ENCODE results near the gene ZNF708. TPM values are rescaled to one million over a fixed set of nuclear protein-coding genes. Genes with fewer than 3 reads are reported as not detected.
"Not testable (repeated sequence)": the region's sequence is repeated elsewhere in the genome, so short reads cannot be mapped to it uniquely, and the experiment has no call there.

The ZNF708 gene
- total RNA-seq, 2 donors from 2014 or later = 15.7 to 19.6 TPM

- peaks cover 12% of the 10 kb centered on the region for H3K36me3 Mint-ChIP-seq
- not testable (repeated sequence) for H3K27me3 Mint-ChIP-seq; H3K4me3 Mint-ChIP-seq; H3K9me3 Mint-ChIP-seq; ATAC-seq; DNase-seq (ENCODE audit: low spot score)
- peak overlapping the region in 1 of 2 donors; percentile 67 for H3K27ac Mint-ChIP-seq
- H3K4me1 Mint-ChIP-seq (ENCODE audit: low read depth in 2 of 2) = peaks cover 16 to 35% of the 10 kb centered on the region in 2 donors
Measured at GRCh38 chr19:21312807-21313206, 16.4 kb downstream of the ZNF708 start.

GRCh38 chr19:21308773-21309172 lies 20.4 kb downstream of the ZNF708 start:
- Mint-ChIP-seq H3K27ac (peak overlapping the region in 1 of 2 donors; percentile 68), H3K4me1 (ENCODE audit: low read depth in 2 of 2) (peaks cover 5 to 18% of the 10 kb centered on the region in 2 donors), H3K9me3 (no peaks in the 10 kb centered on the region), H3K27me3 (no peaks in the 10 kb centered on the region), H3K4me3 (no peak overlapping the region), H3K36me3 (peaks cover 16% of the 10 kb centered on the region)
- ATAC-seq = no peak
- no peak for DNase-seq (ENCODE audit: low spot score)

DNA sequence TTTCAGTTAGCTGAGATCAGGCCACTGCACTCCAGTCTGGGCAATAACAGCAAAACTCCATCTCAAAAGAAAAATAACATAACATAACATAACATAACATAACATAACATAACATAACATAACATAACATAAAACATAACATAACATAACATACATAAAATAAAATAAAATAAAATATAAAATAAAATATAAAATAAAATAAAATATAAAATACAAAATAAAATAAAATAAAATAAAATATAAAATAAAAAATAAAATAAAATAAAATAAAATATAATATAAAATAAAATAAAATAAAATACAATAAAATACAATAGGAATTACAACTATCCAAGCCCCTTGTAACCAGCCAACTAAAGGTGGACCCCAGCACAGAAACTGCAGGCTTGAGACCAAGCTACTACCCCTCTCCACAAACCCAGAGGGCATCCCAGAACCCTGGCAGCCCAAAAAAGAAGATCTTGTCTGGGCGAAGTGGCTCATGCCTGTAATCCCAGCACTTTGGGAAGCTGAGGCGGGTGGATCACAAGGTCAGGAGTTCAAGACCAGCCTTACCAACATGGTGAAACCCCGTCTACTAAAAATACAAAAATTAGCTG lies 22.2 kb downstream of the ZNF708 start:
- not testable (repeated sequence) for H3K27me3 Mint-ChIP-seq, H3K9me3 Mint-ChIP-seq
- peaks cover 16% of the 10 kb centered on the region for H3K36me3 Mint-ChIP-seq

GRCh38 chr19:21293768-21294167 lies 35.4 kb downstream of the ZNF708 start:
- H3K27me3 Mint-ChIP-seq; H3K4me1 Mint-ChIP-seq (ENCODE audit: low read depth in 2 of 2); H3K4me3 Mint-ChIP-seq; DNase-seq (ENCODE audit: low spot score); ATAC-seq; H3K27ac Mint-ChIP-seq: not testable (repeated sequence)
- Mint-ChIP-seq H3K36me3 (peaks cover 59% of the 10 kb centered on the region), H3K9me3 (peaks cover 13% of the 10 kb centered on the region)

More for the DNA sequence above, 22.2 kb downstream of the ZNF708 start:
- not testable (repeated sequence) for H3K27ac Mint-ChIP-seq; ATAC-seq; DNase-seq (ENCODE audit: low spot score); H3K4me3 Mint-ChIP-seq
- H3K4me1 Mint-ChIP-seq (ENCODE audit: low read depth in 2 of 2) = peaks cover 5 to 11% of the 10 kb centered on the region in 2 donors

DNA sequence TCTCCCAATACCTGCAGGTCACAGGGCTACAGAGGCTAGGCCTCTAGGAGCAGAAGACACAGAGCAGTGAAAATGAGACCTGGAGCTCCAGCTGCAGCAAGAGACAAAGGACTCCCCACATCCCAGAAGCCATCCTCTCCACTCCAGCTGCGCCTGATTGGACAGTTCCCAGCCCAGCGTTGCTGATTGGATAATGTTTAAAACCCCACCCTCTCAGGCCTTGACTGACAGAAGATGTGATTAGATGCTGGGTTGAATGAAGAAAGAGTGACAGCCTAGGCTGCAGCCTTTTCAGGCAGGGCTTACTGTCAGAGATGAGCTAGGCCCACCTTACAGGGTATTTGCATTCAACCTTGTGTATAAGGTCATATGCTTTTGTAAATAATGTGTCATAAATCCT lies 59.4 kb downstream of the ZNF708 start:
- Mint-ChIP-seq H3K4me1 (ENCODE audit: low read depth in 2 of 2) (no peaks in the 10 kb centered on the region), H3K4me3 (no peak overlapping the region), H3K9me3 (peaks cover 11% of the 10 kb centered on the region), H3K27me3 (no peaks in the 10 kb centered on the region), H3K36me3 (peaks cover 22% of the 10 kb centered on the region), H3K27ac (no peak overlapping the region)
- ATAC-seq (no peak), DNase-seq (ENCODE audit: low spot score) (no peak)

DNA sequence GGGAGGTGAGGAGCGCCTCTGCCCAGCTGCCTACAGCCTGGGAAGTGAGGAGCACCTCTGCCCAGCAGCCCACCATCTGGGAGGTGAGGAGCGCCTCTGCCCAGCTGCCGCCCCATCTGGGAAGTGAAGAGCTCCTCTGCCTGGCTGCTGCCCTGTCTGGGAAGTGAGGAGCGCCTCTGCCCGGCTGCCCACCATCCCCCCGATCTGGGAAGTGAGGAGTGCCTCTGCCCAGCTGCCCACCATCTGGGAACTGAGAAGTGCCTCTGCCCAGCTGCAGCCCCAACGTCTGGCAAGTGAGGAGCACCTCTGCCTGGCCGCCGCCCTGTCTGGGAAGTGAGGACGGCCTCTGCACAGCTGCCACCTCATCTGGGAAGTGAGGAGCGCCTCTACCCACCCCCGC lies 64.3 kb downstream of the ZNF708 start:
- ATAC-seq (no peak), DNase-seq (ENCODE audit: low spot score) (no peak)
- Mint-ChIP-seq H3K27me3 (no peaks in the 10 kb centered on the region), H3K36me3 (no peaks in the 10 kb centered on the region), H3K4me3 (no peak overlapping the region), H3K9me3 (peaks cover 5% of the 10 kb centered on the region), H3K4me1 (ENCODE audit: low read depth in 2 of 2) (no peaks in the 10 kb centered on the region), H3K27ac (no peak overlapping the region)

DNA sequence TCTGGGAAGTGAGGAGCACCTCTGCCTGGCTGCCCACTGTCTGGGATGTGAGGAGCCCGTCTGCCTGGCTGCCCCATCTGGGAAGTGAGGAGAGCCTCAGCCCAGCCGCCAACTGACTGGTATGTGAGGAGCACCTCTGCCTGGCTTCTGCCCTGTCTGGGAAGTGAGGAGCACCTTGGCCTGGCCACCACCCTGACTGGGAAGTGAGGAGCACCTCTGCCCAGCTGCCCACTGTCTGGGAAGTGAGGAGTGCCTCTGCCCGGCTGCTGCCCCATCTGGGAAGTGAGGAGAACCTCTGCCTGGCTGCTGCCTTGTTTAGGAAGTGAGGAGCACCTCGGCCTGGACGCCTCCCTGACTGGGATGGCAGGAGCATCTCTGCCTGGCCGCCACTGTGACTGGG lies 64.8 kb downstream of the ZNF708 start:
- ATAC-seq = no peak
- Mint-ChIP-seq H3K4me1 (ENCODE audit: low read depth in 2 of 2) (no peaks in the 10 kb centered on the region), H3K4me3 (no peak overlapping the region), H3K27ac (no peak overlapping the region), H3K9me3 (peaks cover 5% of the 10 kb centered on the region), H3K27me3 (no peaks in the 10 kb centered on the region), H3K36me3 (no peaks in the 10 kb centered on the region)
- DNase-seq (ENCODE audit: low spot score) = no peak

GRCh38 chr19:21260848-21261381 lies 68.3 kb downstream of the ZNF708 start:
- not testable (repeated sequence) for H3K4me1 Mint-ChIP-seq (ENCODE audit: low read depth in 2 of 2); H3K9me3 Mint-ChIP-seq; DNase-seq (ENCODE audit: low spot score); H3K27ac Mint-ChIP-seq; H3K36me3 Mint-ChIP-seq; H3K27me3 Mint-ChIP-seq; ATAC-seq; H3K4me3 Mint-ChIP-seq

DNA sequence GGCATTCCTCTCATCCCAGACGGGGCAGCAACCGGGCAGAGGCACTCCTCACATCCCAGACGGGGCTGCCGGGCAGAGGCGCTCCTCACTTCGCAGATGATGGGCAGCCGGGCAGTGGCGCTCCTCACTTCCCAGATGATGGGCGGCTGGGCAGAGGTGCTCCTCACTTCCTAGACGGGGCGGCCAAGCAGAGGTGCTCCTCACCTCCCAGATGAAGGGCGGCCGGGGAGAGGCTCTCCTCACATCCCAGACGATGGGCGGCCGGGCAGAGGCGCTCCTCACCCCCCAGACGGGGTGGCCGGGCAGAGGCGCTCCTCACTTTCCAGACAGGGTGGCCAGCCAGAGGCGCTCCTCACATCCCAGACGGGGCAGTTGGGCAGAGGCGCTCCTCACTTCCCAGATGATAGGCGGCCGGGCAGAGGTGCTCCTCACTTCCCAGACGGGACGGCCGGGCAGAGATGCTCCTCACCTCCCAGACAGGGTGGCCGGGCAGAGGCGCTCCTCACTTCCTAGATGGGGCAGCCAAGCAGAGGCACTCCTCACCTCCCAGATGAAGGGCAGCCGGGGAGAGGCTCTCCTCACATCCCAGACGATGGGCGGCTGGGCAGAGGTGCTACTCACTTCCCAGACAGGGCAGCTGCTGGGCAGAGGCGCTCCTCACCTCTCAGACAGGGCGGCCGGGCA lies 68.9 kb downstream of the ZNF708 start:
- H3K4me3 Mint-ChIP-seq = no peak overlapping the region
- H3K4me1 Mint-ChIP-seq (ENCODE audit: low read depth in 2 of 2) = no peaks in the 10 kb centered on the region
- ATAC-seq (no peak), DNase-seq (ENCODE audit: low spot score) (no peak)
- no peak overlapping the region for H3K27ac Mint-ChIP-seq
- H3K27me3 Mint-ChIP-seq = no peaks in the 10 kb centered on the region
- no peaks in the 10 kb centered on the region for H3K9me3 Mint-ChIP-seq
- peaks cover 6% of the 10 kb centered on the region for H3K36me3 Mint-ChIP-seq

GRCh38 chr19:21259421-21260124 lies 69.6 kb downstream of the ZNF708 start:
- H3K27me3 Mint-ChIP-seq; ATAC-seq; H3K4me1 Mint-ChIP-seq (ENCODE audit: low read depth in 2 of 2); H3K4me3 Mint-ChIP-seq; H3K27ac Mint-ChIP-seq; DNase-seq (ENCODE audit: low spot score); H3K36me3 Mint-ChIP-seq; H3K9me3 Mint-ChIP-seq: not testable (repeated sequence)

DNA sequence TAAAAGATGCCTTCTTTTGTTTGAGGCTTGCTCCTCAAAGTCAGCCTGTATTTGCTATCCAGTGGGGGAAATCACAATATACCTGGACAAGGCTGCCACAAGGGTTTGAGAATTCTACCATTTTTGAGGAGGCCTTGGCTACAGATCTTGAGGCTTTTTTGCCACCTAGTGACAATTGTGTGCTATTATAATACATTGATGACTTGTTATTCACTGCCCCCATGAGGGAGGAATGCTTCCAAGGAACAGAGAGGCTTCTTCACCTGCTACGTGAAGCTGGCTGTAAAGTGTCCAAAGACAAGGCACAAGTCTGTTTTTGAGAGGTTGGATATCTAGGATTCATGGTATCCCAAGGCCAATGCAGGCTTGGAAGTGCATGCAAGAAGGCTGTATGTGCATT lies 72.5 kb downstream of the ZNF708 start:
- H3K36me3 Mint-ChIP-seq = peaks cover 6% of the 10 kb centered on the region
- ATAC-seq (no peak), DNase-seq (ENCODE audit: low spot score) (no peak)
- no peak overlapping the region for H3K4me3 Mint-ChIP-seq
- no peaks in the 10 kb centered on the region for H3K4me1 Mint-ChIP-seq (ENCODE audit: low read depth in 2 of 2)
- peaks cover 5% of the 10 kb centered on the region for H3K9me3 Mint-ChIP-seq
- H3K27ac Mint-ChIP-seq = no peak overlapping the region
- no peaks in the 10 kb centered on the region for H3K27me3 Mint-ChIP-seq

Measured in natural killer cell treated with Interleukin-12 subunit alpha and Interleukin-12 subunit beta and Interleukin-15 and Interleukin-18, amount 100 ng/mL, for 72 hours (primary cell).